Measurements from ENCODE around the gene DACT2. TPM values are rescaled to one million over a fixed set of nuclear protein-coding genes. Genes with fewer than 3 reads are reported as not detected.
"Not testable (repeated sequence)": the region's sequence is repeated elsewhere in the genome, so short reads cannot be mapped to it uniquely, and the experiment has no call there.

Gene DACT2
- total RNA-seq, 2 experiments from 2014 or later: not detected

DNA sequence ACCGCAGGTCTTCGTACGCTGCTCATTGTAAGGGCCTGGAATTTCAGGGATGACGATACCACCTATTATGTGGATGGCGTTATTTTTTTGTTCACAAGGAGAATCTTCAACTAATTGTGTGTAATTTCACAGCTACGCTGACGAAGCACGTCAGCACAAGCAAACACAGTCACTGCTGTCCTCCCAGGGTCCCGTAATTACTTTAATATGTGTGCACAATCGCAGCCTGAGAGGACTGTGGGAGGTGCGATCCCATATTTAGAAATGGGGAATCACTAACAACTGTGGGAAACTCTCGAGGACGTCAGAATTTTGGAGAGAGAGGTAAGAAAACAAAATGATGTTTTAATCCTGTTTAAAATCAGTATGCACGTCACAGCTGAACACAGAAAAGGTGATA lies 40.2 kb upstream of the DACT2 start:
- Mint-ChIP-seq H3K4me3 (no peak overlapping the region), H3K27ac (no peak overlapping the region), H3K4me1 (no peaks in the 10 kb centered on the region), H3K27me3 (no peaks in the 10 kb centered on the region), H3K36me3 (no peaks in the 10 kb centered on the region), H3K9me3 (no peaks in the 10 kb centered on the region)
- POLR2A ChIA-PET: no interaction called here
- ATAC-seq (ENCODE audit: low read depth) (no peak), DNase-seq (no peak)

GRCh38 chr6:168358842-168359420 lies 39.4 kb upstream of the DACT2 start:
- Mint-ChIP-seq H3K4me3 (no peak overlapping the region), H3K4me1 (no peaks in the 10 kb centered on the region), H3K9me3 (no peaks in the 10 kb centered on the region), H3K36me3 (no peaks in the 10 kb centered on the region), H3K27me3 (no peaks in the 10 kb centered on the region), H3K27ac (no peak overlapping the region)
- POLR2A ChIA-PET: no interaction called here
- ATAC-seq (ENCODE audit: low read depth) (no peak), DNase-seq (no peak)

DNA sequence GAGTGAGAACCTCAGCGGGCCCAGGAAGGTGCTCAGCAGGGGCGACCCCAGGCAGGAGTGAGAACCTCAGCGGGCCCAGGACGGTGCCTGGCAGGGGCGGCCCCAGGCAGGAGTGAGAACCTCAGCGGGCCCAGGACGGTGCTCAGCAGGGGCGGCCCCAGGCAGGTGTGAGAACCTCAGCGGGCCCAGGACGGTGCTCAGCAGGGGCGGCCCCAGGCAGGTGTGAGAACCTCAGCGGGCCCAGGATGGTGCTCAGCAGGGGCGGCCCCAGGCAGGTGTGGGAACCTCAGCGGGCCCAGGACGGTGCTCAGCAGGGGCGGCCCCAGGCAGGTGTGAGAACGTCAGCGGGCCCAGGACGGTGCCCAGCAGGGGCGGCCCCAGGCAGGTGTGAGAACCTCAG lies 37.3 kb upstream of the DACT2 start:
- DNase-seq; POLR2A ChIA-PET; H3K4me3 Mint-ChIP-seq; H3K9me3 Mint-ChIP-seq; H3K36me3 Mint-ChIP-seq; ATAC-seq (ENCODE audit: low read depth); H3K27me3 Mint-ChIP-seq; H3K4me1 Mint-ChIP-seq; H3K27ac Mint-ChIP-seq: not testable (repeated sequence)

DNA sequence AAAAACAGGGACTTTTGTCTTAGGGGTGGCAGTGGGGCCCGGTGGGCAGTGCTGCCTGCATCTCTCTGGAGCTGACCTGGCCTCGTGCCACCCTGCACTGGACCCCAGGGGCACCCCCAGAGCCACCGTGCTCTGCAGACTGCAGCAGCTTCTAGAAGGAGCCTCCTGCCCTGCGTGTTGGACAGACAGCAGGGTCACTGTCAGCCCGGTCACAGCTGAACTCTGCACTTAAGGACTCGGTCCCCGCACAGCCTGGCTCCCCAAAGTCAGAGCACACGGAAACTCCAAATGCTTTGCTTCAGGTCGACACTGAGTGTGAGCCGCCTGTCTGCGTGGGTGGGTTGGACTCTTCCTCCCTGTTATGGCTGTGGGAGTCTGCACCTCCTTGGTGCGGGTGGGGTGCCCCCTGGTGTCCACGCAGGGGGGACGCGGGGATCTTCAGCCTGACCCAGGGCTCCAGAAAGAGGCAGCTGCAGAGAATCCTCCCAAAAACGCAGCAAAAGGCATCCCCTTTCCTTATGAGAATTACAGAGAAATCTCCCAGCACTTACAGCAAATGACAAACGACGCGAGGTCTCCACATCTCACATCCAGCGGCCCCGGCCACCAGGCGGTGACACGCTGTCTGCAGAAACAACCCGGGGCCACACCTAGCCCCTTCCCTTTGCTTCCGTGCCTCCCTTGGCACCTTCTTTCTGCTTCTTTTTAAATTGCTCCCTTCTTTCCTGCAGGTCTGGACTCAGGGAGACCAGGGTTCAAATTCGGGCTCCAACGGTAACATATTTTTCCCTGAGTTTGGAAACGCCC lies 36.3 kb upstream of the DACT2 start:
- H3K4me1 Mint-ChIP-seq: no peaks in the 10 kb centered on the region
- ATAC-seq (ENCODE audit: low read depth): no peak
- H3K9me3 Mint-ChIP-seq: no peaks in the 10 kb centered on the region
- no peak for DNase-seq
- no peaks in the 10 kb centered on the region for H3K27me3 Mint-ChIP-seq
- H3K4me3 Mint-ChIP-seq: no peak overlapping the region
- POLR2A ChIA-PET: interaction anchor here (0.7 kb wide), 1 partner anchor 1314 kb away, joined by 4 read pairs; no protein-coding TSS in a partner anchor
- no peaks in the 10 kb centered on the region for H3K36me3 Mint-ChIP-seq
- H3K27ac Mint-ChIP-seq: no peak overlapping the region

- H3K36me3 Mint-ChIP-seq: no peaks in the 10 kb centered on the region
- peaks cover 3% of the 10 kb centered on the region for H3K9me3 Mint-ChIP-seq
- H3K4me1 Mint-ChIP-seq: no peaks in the 10 kb centered on the region
- no peak overlapping the region for H3K27ac Mint-ChIP-seq
- POLR2A ChIA-PET: no interaction called here
- ATAC-seq (ENCODE audit: low read depth) (no peak), DNase-seq (no peak)
- H3K4me3 Mint-ChIP-seq: no peak overlapping the region
- H3K27me3 Mint-ChIP-seq: no peaks in the 10 kb centered on the region
Observed at GRCh38 chr6:168354338-168354737, 34.8 kb upstream of the DACT2 start.

DNA sequence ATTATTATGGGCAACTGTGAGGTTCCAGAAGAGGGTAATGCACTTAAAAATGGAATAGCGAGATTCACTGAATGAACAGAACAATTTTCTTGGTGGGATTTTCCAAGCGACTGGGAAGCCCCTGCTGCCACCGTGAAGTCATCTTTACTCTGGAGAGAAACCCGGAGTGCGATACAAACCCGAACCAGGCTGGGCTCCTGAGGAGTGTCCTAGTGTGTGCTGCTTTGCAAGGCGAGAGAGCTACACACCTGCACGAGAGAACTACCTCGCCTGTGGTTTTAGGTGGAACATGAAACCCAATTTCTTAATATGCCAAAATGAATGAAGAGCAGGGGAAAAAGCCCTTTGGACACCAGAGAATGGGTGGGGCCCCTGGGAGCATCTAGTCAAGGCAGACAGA lies 33.5 kb upstream of the DACT2 start:
- Mint-ChIP-seq H3K4me1 (no peaks in the 10 kb centered on the region), H3K27me3 (no peaks in the 10 kb centered on the region), H3K9me3 (peaks cover 3% of the 10 kb centered on the region), H3K4me3 (no peak overlapping the region), H3K36me3 (no peaks in the 10 kb centered on the region), H3K27ac (no peak overlapping the region)
- DNase-seq (no peak), ATAC-seq (ENCODE audit: low read depth) (no peak)
- POLR2A ChIA-PET: no interaction called here

DNA sequence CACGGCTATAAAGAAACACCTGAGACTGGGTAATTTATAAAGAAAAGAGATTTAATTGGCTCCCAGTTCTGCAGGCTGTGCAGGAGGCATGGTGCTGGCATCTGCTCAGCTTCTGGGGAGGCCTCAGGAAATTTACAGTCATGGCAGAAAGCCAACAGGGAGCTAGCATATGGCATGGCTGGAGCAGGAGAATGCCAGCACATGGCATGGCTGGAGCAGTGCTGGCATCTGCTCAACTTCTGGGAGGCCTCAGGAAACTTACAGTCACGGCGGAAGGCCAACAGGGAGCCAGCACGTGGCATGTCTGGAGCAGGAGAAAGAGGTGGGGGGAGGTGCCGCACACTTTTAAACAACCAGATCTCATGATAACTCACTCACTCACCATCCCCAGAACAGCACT lies 32.5 kb upstream of the DACT2 start:
- H3K4me1 Mint-ChIP-seq: no peaks in the 10 kb centered on the region
- DNase-seq (no peak), ATAC-seq (ENCODE audit: low read depth) (no peak)
- POLR2A ChIA-PET: no interaction called here
- H3K36me3 Mint-ChIP-seq: no peaks in the 10 kb centered on the region
- no peak overlapping the region for H3K4me3 Mint-ChIP-seq
- no peaks in the 10 kb centered on the region for H3K27me3 Mint-ChIP-seq
- peaks cover 3% of the 10 kb centered on the region for H3K9me3 Mint-ChIP-seq
- no peak overlapping the region for H3K27ac Mint-ChIP-seq

GRCh38 chr6:168349718-168350210 lies 30.2 kb upstream of the DACT2 start:
- POLR2A ChIA-PET: no interaction called here
- no peak for ATAC-seq (ENCODE audit: low read depth)
- Mint-ChIP-seq H3K27ac (no peak overlapping the region), H3K4me1 (no peaks in the 10 kb centered on the region), H3K36me3 (no peaks in the 10 kb centered on the region), H3K27me3 (peaks cover 4% of the 10 kb centered on the region), H3K9me3 (peaks cover 3% of the 10 kb centered on the region), H3K4me3 (no peak overlapping the region)
- DNase-seq: no peak

- no peak overlapping the region for H3K27ac Mint-ChIP-seq
- no peaks in the 10 kb centered on the region for H3K36me3 Mint-ChIP-seq
- no peak overlapping the region for H3K4me3 Mint-ChIP-seq
- peaks cover 3% of the 10 kb centered on the region for H3K9me3 Mint-ChIP-seq
- H3K27me3 Mint-ChIP-seq: peaks cover 7% of the 10 kb centered on the region
- no peak for ATAC-seq (ENCODE audit: low read depth)
- DNase-seq: no peak
- POLR2A ChIA-PET: no interaction called here
- H3K4me1 Mint-ChIP-seq: no peaks in the 10 kb centered on the region
Observed at GRCh38 chr6:168348186-168348585, 28.6 kb upstream of the DACT2 start.

- peaks cover 7% of the 10 kb centered on the region for H3K27me3 Mint-ChIP-seq
- no peaks in the 10 kb centered on the region for H3K4me1 Mint-ChIP-seq
- H3K27ac Mint-ChIP-seq: no peak overlapping the region
- H3K4me3 Mint-ChIP-seq: no peak overlapping the region
- no peaks in the 10 kb centered on the region for H3K36me3 Mint-ChIP-seq
- peaks cover 3% of the 10 kb centered on the region for H3K9me3 Mint-ChIP-seq
- ATAC-seq (ENCODE audit: low read depth): no peak
- no peak for DNase-seq
- POLR2A ChIA-PET: no interaction called here
Observed at GRCh38 chr6:168347615-168348014, 28.0 kb upstream of the DACT2 start.

DNA sequence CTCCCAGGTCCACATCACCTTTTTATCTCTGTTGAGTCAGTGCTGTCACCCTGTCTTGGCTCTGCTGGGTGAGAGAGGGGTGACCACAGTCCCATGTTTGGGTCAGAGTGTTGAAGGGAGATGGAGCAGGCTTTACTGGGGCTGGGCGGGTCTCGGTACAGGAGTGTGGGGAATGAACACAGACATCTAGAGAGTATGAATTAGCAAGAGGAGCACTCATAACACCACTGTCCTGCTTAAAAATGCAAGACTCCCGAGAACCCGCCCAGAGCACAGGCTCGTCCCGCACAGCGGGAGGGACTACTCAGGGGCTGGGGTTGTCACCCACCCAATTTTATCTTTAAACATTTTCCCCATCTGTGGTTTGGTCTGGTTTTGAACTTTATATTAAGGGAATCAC lies 27.5 kb upstream of the DACT2 start:
- Mint-ChIP-seq H3K9me3 (peaks cover 3% of the 10 kb centered on the region), H3K27me3 (peaks cover 7% of the 10 kb centered on the region), H3K4me3 (no peak overlapping the region), H3K4me1 (no peaks in the 10 kb centered on the region), H3K36me3 (no peaks in the 10 kb centered on the region), H3K27ac (no peak overlapping the region)
- DNase-seq: no peak
- POLR2A ChIA-PET: no interaction called here
- ATAC-seq (ENCODE audit: low read depth): no peak

DNA sequence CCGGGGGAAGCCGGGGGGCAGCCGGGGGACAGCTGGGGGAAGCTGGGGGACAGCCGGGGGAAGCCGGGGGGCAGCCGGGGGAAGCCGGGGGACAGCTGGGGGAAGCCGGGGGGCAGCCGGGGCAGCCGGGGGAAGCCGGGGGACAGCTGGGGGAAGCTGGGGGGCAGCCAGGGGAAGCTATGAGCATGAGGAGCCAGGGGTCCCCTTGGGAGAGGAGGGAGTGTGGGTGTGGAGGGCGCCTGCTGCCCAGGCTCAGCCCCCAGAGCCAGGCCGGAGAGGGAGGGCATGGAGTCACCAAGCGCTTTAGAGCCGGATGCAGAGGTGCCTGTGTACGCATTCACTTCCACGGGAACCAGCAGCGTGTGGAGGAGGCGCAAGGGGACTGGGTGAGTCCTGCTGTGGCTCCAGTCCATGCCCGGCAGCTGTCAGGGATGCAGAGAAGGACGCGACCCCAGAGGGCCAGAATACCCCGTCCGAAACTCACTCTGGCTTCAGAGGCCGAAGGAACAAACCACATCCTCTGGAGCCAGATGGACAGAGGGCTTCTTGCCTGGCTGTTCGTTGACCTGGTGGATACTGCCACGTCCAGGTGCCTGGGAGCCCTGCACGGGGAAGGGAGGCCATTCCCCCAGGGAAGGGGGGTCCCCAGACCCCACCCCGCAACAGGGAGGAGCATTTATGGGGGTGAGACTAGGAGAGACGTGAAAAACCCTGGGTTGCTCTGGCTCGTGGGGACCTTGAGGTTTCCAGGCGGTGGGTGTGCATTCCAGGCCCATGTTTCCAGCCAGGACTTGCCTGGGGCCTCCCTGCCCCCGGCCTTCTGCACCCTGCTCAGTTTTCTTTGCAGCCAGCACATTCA lies 26.5 kb upstream of the DACT2 start:
- no peak overlapping the region for H3K27ac Mint-ChIP-seq
- no peak for ATAC-seq (ENCODE audit: low read depth)
- H3K4me3 Mint-ChIP-seq: no peak overlapping the region
- peaks cover 10% of the 10 kb centered on the region for H3K27me3 Mint-ChIP-seq
- no peak for DNase-seq
- no peaks in the 10 kb centered on the region for H3K4me1 Mint-ChIP-seq
- peaks cover 3% of the 10 kb centered on the region for H3K9me3 Mint-ChIP-seq
- POLR2A ChIA-PET: no interaction called here
- H3K36me3 Mint-ChIP-seq: no peaks in the 10 kb centered on the region

DNA sequence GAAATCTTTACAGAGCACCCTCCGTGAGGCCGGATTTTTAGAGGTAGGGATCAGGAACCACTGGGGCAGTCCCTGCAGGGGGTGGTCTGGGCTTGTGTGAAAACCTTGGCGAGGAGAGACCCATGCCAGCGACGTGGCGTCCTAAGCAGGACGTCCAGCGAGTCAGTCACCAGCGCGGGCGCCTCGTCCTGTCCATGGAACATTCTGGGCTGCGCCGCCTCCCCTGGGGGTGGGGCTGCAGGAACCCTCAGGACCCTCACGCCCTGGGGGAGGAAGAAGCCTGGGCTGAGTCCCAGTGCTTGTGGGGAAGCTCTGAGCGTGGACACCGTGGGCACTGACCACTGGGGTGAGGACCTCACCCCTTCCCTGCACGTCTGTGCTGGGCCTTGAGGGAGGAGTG lies 25.7 kb upstream of the DACT2 start:
- Mint-ChIP-seq H3K4me3 (no peak overlapping the region), H3K27ac (no peak overlapping the region), H3K27me3 (peaks cover 10% of the 10 kb centered on the region), H3K4me1 (no peaks in the 10 kb centered on the region), H3K36me3 (no peaks in the 10 kb centered on the region), H3K9me3 (peaks cover 2% of the 10 kb centered on the region)
- POLR2A ChIA-PET: no interaction called here
- ATAC-seq (ENCODE audit: low read depth): no peak
- DNase-seq: no peak

DNA sequence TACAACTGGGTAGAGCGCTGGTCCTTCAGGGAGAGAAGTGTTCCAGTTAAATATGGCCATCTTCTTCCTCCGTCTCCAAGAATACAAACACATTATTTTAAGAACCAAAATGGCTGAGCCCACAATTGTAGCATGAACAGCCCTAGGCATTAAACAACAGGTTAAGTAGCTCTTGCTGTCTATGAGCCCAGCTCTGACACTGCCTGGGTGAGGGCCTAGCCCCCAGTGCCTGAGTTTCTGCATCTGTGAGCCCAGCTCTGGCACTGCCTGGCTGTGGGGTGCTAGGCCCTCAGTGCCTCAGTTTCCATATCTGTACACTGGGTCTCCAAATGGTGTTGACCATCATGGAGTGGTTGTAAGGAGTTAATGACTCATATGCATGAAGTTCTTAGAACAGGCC lies 24.8 kb upstream of the DACT2 start:
- Mint-ChIP-seq H3K36me3 (no peaks in the 10 kb centered on the region), H3K4me3 (no peak overlapping the region), H3K27ac (no peak overlapping the region), H3K4me1 (no peaks in the 10 kb centered on the region), H3K27me3 (peaks cover 10% of the 10 kb centered on the region), H3K9me3 (no peaks in the 10 kb centered on the region)
- ATAC-seq (ENCODE audit: low read depth) (no peak), DNase-seq (no peak)
- POLR2A ChIA-PET: no interaction called here
